SK-N-DZ (cell line): Measurements from ENCODE around the gene BLMH.
A peak's percentile ranks its signal among the peaks of the same experiment; 100 is the strongest.

Source experiments
- DNase-seq: peaks from one replicate; pipeline ENCODE4 v3.0.0-alpha.2; 2015; ENCODE audit warnings: low spot score

BLMH gene

DNA sequence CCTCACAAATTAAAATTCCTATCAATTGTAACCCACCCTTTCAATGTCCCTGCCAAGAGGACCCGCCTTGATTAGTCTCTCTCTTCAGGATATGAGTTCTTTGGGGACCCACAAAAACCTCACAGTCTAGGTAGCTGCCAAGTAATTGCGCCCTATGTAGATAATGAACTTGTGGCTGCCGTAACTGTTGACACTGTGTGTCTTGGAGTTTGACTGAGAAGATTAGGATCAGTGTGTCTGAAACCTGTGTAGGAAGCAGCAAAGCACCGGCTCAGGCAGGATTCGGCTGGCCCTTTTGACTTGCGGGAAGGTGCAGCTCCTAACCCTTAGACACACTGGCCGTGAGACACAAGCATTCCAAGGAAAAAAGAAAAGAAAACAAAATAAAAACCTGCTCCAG, 38.4 kb downstream of the BLMH start:
- no peak for DNase-seq

DNA sequence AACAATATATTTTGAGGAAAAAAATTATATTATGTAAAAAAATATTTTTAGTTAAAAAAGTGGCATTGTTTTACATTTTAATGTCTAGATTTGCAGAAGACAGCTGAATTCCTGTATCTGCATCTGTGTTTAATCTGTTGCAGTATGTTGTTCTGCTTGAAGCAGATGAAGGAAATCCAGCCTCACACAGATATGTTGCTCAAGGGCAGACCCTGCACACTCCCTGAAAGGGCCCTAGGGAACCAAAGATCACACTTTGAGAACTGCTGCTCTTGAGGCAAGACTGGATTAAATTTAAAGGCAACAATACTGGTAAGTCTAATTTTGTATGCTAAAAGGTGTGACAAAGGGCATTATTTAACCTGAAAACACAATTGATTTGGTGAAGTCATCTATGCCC, 39.8 kb downstream of the BLMH start:
- DNase-seq: no peak

DNA sequence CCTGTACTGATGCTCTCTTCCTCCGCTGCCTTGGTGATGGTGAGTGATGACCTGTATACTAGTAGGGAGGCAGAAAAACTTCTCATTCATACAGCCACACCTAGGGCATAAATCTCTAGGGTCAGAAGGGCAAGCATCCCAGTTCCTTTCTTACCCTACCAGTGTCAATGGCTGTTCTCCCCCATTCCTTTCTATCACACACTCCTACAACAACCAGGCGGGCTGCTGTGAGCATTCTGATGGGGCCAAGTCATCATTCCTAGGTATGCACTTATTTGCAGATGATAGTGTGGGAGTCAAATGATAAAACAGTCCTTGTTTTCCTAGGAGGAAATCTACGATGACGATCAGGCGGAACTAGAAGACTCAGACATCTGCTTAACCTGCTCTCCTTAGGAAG, 42.3 kb downstream of the BLMH start:
- DNase-seq: no peak

DNA sequence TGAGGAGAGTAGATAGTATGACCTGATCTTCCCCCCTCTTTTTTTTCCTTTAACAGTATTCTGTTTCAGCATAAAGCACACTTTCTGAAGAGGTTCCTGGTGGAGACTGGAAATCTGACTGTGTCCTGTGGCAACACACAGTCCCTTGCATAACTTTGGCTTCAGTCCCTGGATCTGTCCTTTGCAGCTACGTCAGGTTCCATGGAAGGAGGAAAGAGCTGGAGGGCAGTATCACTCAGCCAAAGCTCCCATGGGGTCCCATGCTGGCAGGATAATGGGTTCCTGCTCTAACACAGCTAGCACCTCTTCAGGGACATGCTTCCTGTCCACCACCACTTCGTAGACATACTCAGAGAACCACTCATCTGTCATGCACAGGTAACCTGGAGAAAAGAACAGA, 43.0 kb downstream of the BLMH start:
- DNase-seq: no peak

DNA sequence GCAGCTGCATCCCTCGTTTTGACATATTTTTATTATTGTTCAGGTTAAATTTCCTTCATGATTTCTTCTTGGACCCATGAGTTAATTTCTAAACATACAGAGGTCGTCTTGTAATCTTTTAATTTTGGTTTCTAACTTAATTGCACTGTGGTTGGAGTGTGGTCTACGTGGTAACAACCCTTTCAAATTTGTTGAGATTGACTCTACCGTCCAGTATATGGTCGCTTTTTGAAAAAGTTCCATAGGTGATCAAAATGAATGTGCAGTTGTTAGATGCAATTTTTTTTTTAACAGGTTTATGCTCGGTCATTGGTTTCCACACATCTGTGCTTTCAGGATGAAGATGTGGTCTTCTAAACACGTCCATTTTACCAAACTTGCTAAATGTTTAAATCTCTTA, 45.3 kb downstream of the BLMH start:
- DNase-seq: no peak

DNA sequence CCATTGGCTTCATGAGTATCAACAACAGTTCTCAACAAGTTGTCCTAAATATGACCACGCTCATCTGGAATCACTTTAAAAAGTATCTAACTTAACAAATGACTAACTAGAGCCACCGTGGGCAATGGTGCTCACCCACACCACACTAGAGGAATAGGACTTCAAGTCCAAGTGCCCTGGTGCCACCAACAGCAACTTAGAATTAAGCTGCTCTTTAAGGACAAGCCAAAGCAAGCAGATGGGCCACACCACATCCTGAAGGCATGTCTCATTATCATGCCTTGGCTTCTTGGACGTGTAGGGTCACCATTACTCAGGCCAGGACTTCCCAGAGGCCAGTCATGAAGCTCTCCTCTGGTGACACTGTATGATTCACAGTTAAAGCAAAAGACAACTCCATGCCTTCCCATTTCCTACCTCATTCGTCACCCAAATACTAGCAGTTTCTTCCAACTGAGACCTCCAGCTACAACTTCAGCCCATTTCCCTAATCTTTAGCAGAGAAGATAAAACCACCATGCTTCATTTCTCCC, 46.8 kb downstream of the BLMH start:
- DNase-seq: no peak

DNA sequence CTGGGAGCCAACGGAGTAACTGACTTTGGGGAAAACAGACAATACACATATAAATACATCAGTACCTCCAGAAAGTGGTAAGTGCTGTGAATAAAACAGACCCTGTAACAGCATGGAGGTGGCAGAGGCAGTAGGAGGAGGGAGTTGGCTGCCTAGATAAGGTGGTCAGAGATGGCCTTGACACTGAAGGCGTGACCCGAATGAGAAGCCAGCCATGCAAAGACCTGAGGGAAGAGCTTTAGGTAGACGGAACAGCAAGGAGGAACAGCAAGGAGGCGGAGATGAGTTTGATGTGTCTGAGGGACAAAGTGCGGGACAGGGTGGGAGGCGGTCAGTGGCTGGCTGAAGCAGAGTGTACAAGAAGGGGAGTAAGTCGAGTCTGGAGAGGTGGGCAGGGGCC, 48.2 kb downstream of the BLMH start:
- DNase-seq: no peak

DNA sequence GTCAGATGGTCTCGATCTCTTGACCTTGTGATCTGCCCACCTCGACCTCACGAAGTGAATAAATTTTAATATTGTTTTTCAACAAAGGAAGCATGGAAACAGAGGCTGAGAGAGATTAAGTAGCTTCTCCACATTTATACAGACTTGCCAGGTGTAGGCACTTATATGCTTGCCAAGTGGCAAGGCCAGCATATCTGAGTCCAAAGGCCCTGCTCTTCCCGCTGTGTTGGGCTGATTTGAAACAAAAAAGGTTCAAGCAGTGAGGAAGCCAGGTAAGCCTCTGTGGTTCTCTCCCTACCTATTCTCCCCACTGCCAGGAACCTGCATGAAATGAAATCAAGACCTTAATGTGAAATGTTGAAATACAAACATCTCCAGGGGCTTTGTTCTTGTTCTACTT, 48.7 kb downstream of the BLMH start:
- DNase-seq: no peak

DNA sequence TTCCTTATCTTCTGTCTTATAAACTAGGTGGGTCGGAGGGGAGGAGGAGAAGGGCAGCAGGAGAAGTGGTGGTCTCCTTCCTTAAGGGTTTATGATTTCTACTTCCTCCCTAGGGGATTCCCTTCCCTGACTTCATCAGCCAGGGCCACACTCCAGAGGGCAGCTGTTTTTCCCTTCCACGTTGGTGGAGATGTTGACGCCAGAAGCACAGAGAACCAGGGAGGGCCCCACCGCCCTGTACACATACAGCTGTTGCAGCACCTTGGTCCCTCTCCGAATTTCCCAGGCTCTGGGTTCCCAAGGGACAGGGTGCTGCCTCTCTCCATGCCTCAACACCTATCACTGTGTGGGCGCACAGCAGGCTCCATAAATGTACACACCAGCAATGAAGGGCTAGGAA, 50.7 kb downstream of the BLMH start:
- DNase-seq: no peak

DNA sequence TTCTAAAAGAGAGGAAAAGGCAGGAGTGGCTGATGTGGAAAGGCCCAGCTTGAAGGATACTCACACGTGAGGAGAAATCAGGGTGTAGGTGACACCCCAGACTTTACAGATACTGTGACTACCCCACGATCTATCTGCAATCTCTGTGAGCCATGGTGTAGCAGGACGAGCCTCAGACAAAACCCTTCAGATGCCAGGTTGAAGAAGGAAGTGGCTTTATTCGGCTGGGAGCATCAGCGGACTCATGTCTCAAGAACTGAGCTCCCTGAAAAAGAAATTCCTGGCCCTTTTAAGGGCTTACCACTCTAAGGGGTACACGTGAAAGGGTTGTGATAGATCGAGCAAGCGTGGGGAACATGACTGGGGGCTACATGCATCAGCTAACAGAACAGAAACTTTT, 51.6 kb downstream of the BLMH start:
- no peak for DNase-seq

DNA sequence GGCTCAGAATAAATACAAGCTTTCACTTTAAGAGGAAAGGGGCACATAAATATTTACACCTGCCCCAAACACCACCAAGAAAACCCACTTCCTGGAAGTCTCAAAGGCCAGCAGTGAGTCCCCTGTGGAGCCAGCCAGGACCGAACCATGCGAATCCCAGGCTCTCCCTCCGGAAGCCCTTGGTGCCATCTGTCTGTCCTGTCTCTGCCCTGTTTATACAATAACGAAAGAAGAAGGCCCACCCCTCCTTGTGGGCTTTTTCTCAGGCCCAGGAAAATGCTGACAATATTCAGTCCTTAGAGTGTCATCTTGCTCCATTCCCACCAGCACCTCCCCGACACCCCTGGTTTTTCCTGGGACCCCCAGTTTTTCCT, 52.7 kb downstream of the BLMH start:
- no peak for DNase-seq

DNA sequence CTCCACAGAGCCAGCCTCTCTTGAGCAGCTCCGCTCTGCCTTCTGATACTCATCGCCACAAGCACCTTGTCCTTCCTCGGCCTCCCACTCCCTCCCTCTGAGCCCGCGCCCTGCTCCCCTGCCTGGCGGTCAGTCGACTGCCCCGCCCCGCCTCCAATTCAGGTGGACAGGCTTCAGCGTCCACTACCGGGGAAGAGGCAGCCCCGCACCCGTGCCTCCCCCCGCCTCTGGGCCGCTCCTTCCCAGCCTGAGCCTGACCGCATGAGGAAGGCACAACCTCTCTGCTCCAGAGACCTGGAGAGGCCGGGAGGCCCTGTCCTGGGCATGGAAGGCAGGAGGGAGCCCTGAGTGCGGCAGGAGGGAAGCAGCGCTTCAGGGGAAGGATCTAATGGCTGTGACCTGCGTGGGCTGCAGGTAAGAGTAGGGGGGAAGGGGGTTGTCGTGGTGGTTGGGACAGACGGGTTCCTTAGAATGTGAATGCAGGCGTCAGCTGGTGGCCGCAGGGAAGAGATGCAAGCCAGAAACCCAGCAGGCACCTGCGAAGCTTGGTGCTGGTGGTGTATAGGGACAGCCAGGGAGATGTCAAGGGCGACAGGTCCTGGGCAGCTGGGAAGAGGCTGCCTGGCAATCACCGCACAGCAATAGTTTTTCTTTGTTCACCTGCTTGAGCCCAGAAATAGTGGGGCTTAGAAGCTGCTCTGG, 53.2 kb downstream of the BLMH start:
- DNase-seq: peak; percentile 40

DNA sequence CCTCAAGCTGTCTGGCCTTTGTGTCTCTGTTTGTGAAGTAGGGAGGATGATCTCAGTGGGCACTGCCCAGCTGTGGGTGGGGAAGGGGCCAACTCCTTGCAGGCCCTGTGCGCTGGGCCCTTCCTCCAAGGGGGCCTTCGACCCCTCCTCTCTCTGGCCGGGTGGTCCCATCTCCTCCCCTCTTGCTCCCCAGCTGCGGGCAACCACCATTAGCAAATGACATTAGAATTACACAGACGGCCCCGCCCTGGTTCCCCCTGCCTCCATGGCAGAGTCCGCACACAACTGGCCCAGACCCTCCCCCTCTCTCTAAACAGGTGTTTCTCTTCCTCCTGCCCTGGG, 53.8 kb downstream of the BLMH start:
- DNase-seq: no peak

DNA sequence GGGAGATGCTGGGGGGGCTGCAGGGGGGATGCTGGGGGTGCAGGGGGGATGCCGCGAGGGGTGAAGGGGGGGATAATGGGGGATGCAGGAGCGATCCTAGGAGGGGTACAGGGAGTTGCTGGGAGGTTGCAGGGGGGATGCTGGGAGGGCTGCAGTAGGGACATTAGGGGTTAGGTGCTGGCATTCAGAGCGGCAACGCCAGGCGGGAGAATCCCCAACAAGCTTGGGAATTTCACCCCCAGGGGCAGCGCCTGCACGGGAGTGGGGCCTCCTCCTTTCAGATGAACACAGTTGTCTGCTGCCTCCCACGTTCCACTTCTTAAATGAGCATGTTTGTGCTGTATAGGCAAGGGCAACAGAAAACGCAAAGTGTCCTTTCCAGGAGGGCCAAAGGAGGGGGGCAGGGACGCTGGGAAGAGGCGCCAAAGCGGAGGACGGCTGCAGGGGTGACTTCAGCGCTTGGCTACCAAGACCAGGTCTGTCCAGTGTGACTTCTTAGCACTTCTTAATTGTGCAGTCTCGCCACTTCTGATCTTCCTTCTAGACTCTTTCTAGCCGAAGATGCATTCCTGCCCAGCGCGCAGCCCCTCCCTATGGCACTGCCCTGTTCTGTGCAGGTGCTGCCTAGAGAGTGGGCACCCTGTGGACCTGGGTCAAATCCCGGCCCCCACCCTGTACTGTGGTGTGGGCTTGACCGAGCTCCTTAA, 54.3 kb downstream of the BLMH start:
- DNase-seq: no peak

DNA sequence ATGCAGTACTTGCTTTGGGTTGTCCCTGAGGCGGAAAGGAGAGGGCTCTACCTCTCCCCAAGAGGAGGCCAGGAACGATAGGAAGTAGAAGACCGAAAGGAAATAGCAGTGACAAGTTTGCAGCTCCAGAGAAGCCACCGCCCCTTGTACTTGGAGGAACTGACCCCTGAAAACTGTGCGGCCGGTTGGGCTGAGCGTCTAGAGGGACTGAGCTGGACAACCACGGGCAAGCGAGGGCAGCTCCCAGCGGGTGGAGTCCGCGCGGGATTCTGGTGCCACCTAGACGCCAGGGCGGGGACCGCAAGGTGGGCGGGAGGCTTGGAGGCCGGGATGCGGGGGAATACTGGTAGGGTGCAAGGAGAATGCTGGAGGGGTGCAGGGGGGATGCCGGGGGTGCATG, 55.0 kb downstream of the BLMH start:
- DNase-seq: peak; percentile 51

DNA sequence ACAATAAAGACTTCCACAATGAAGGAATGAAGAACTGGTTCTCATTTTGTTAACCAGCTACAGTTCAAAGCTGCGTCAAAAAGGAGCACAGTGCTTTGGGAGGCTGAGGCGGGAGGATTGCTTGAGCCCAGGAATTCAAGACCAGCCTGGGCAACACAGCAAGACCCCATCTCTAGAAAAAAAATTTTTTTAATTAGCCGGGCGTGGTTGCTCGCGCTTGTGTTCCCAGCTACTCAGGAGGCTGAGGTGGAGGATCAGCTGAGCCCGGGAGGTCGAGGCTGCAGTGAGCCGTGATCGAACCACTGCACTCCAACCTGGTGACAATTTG, 55.5 kb downstream of the BLMH start:
- no peak for DNase-seq

DNA sequence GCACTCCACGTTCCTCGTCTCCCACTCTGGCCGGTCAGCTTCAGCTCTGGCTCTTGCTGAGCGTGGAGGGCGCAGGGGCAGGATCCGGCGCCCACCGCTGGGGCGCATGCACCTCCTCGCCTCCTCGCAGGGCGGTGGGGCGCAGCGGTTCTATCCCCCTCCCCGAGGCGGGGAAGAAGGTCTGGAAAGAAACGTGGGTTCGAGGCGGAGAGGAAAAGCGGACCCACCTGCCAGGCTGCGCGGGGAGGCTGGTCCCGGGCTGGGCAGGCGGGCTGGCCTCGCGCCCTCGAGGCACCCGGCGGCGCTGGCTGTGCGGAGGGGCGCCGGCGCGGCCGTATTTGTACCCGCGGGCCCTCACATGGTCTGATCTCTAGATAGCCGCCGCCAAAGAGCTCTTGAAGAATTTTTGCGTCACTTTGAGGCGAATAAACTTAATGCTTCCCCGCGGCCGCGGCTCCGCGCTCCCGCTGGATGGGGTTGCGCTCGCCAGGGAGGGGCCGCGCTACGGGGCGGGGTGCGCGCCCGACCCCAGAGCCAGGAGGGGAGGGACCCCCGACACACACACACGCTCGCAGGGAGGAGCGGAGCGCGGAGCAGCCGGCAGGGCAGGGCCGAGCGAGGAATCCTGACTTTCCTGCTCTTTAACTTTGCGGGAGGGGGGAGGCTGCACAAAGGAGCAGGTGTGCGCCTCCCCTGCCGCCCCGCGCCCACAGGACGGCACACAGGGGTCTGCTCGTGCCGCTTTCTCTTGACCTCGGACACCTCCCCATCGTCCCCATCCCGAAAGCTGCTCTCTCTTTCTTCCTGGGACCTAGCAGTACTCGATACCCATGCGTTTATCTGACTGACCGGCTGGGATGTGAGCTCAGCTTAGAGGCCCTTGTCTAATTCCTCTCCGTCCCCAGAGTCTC, 56.1 kb downstream of the BLMH start, which contains the start of gene SLC6A4:
SLC6A4 (minus strand) TSS at position 312 of the 911 bp plus-strand sequence. CDS start 13,739 bp downstream, outside the sequence.
- no peak for DNase-seq

DNA sequence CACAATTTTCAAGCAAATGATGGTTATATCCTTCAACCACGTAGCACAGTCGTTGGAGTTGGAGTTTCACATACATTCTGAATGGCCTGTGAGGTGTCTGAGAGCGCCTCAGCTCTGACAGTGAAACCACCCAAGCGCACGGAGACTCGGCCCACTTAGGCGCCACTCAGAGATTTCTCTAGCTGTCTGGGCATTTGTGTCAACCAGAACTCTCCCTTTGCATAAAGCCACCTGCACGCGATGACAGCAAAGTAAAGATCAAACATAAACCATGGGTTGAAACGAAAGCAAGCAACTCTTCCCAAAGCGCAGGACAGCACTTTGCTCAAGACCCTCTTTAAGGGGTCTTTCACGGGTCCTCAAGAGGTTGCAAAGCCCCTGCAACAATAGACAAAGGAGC, 56.8 kb downstream of the BLMH start:
- no peak for DNase-seq

DNA sequence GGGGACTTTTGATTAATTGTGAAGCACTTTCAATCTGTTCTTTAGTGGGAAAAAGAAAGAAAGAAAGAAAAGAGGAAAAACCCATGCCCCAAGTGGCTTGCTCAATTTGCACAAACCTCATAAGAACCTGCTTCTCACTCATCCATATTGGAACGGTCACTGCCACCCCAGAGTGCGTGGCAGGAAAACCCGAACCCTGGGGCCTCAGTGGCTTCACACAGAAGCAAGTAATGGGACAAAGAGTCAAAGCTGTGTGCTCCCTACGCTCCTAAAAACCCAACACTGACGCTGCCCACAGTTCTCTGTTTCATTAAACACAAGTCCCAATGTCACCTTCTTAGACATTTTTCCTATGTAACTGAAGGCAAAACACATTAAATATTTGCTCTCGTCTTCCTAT, 57.4 kb downstream of the BLMH start:
- no peak for DNase-seq

DNA sequence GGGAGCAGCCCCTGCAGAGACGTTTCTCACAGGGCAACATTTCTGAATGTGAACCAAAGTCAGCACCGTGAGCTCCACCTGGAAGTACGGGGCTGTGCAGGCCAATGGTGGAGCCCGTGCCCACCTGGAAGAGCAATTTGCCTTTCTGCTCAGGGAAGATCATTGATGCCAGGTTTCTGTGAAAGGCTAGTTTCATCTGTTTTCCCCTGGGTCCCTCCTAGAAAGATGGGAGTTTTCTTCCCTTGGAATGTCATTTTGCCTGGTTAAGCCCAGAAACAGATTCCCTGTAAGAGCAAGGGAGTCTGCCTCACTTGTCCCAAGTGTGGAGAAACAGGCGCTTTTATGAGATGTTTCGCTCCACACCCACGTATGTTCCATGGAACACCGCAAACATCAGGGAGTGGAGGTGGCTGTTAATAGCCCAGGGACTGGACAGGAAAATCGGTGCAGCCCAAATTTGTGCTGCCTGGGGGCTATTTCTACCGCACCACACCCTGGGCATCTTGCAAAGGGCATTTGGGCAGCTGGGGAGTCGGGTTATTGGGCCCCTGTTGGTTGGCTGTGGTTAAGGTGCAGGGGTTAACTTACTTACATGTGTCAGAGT, 58.8 kb downstream of the BLMH start:
- DNase-seq: no peak

DNA sequence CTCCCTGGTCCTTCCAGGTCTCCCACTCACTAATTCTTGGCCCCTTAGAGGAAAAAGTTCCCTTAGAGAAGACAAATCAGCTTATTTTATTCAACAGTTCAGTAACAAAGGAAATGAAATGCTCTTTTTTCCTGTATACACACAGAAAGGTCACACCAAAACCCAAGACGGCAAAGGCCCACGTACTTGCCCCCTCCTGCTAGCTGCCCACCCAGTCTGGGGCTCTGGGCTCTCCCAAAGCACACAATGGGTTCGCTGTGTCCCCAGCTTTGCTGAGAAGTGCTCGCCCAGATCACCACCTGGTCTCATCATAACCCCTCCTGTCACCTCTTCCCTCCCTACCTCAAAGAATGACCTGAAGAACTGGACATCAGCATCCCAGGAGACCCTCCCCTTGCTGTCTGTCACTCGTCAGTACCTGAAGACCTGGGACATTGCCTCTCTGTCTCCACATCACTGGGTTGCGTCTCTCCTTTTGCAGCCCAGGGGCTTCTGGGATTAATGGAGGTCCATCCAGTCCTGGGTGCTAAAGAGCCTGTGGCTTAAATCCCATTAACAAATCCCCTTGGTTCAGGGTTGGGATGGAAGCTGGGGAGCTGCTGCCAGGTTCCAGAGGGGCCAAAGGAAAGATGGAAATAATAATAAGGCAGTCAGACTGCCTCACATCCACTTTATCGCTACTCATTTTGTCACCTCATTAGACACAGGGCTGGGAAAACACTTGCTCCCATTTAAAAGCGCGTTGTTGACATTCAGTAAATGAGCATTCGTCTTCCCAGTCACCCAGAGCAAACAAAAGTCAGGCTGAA, 59.5 kb downstream of the BLMH start:
- no peak for DNase-seq
